AG04449 (cell line): Measurements from ENCODE around the gene TCAP.

Source experiments
- CTCF ChIA-PET: fragments of 350-600 bp; formaldehyde crosslinking; extraction: SDS; loops from one replicate; lab custom pipeline; 2021; ENCODE audit warnings: antibody characterized with exemption; lab: Yijun Ruan, JAX
- POLR2A ChIA-PET: fragments of 400-600, 350-600 bp; formaldehyde crosslinking; extraction: SDS; loops from one replicate; lab custom pipeline; 2020; ENCODE audit warnings: antibody characterized with exemption, inconsistent platforms; lab: Yijun Ruan, JAX
- DNase-seq: peaks from one replicate; pipeline ENCODE4 v3.0.0-alpha.2; 2010; ENCODE audit warnings: low read depth, low spot score
- H3K4me3 ChIP-seq: 2 replicates; pipeline ENCODE4 v1.5.1; 2011; ENCODE audit warnings: low read depth, mild to moderate bottlenecking, control low read depth, low read length
- TF ChIP-seq, protein P1 (sequence below): IDR thresholded peaks from one replicate; pipeline ENCODE4 v1.5.1; 2011; ENCODE audit warnings: mild to moderate bottlenecking, moderate library complexity, low read length, control low read depth, inconsistent platforms; ENCODE audit not compliant: insufficient read depth; ENCODE audit errors: missing control alignments

TCAP gene

GRCh38 chr17:39658346-39658745, 6.8 kb upstream of the TCAP start:
- ChIA-PET POLR2A (no interaction called here), CTCF (interaction anchor here (1.1 to 8.5 kb wide), 2 partner anchors 11 to 23 kb away, joined by 3 to 111 read pairs; partner anchors contain the start of genes PNMT and TCAP)
- TF ChIP-seq, protein P1, sequence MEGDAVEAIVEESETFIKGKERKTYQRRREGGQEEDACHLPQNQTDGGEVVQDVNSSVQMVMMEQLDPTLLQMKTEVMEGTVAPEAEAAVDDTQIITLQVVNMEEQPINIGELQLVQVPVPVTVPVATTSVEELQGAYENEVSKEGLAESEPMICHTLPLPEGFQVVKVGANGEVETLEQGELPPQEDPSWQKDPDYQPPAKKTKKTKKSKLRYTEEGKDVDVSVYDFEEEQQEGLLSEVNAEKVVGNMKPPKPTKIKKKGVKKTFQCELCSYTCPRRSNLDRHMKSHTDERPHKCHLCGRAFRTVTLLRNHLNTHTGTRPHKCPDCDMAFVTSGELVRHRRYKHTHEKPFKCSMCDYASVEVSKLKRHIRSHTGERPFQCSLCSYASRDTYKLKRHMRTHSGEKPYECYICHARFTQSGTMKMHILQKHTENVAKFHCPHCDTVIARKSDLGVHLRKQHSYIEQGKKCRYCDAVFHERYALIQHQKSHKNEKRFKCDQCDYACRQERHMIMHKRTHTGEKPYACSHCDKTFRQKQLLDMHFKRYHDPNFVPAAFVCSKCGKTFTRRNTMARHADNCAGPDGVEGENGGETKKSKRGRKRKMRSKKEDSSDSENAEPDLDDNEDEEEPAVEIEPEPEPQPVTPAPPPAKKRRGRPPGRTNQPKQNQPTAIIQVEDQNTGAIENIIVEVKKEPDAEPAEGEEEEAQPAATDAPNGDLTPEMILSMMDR: no peak

DNA sequence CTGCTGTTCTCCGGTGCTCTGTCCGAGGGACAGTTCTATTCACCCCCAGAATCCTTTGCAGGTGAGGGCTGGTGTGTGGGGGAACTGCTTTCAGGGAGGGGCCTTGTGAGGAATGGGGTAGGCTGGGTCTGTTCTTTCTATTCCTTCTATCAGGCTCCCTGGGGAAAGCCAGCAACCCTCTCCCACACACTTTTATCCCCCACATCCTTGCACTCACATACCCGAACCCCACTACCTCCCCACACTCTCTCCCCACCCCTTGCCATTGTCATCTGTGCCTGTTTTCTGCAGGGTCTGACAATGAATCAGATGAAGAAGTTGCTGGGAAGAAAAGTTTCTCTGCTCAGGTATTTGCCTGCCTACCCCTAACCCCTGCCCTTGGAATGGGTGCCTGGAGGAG, 6.4 kb upstream of the TCAP start:
- TF ChIP-seq, protein P1: no peak
- H3K4me3 ChIP-seq: no peak overlapping the region
- no peak for DNase-seq
- ChIA-PET CTCF (interaction anchor here (1.1 to 8.5 kb wide), 2 partner anchors 10 to 23 kb away, joined by 3 to 111 read pairs; partner anchors contain the start of genes PNMT and TCAP), POLR2A (no interaction called here)

More at GRCh38 chr17:39658346-39658745, 6.8 kb upstream of the TCAP start:
- no peak overlapping the region for H3K4me3 ChIP-seq
- no peak for DNase-seq

DNA sequence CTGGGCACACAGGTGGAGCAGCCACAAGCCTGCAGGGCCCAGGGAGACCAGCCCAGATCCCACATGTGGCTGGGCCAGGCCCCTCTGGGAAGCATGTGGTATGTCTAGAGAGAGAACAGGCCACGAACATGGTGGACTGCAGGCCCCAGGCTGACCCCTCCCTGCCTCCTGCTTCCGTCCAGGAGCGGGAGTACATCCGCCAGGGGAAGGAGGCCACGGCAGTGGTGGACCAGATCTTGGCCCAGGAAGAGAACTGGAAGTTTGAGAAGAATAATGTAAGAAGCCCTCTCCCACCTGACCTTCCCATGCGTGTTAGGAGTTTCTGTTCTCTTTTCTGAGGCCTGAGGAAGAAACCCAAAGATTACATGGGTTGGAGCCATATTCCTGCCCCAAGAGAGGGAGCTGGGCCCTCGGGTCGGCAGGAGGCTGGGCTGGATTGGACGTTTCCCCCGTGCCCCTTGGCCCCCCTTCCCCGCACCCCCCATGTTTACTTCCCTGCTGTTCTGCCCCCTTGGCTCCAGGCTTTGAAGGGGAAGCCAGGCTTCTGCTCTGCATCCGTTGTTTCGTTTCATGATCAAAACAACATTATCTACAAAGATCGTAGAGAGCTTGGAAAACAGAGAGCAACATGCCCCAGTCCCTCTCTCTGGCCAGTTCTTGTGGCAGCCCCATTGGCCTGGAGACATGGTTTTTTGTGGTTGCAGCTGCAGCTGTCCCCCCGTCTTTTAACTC, 5.7 kb upstream of the TCAP start:
- POLR2A ChIA-PET: no interaction called here
- CTCF ChIA-PET: interaction anchor here (0.7 to 1.4 kb wide), 4 partner anchors 9 to 39 kb away, joined by 3 to 8 read pairs (median 4); partner anchors contain the start of gene PNMT
- H3K4me3 ChIP-seq: no peak overlapping the region

DNA sequence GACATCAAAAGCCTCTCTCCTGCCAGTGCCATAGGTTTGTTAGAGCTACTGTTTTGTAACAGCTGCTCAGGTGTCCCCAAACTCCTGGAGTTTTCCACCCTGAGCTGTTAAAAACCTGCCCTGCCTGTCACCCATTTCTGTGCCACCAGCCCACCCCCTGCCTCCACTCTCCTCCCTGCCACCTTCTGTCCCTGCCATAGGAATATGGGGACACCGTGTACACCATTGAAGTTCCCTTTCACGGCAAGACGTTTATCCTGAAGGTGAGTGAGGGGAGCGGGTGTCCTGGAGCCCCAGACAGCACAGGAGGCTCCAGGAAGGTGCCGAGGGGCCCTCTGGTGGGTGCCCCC, 5.2 kb upstream of the TCAP start:
- POLR2A ChIA-PET: no interaction called here
- TF ChIP-seq, protein P1: no peak
- DNase-seq: no peak
- CTCF ChIA-PET: interaction anchor here (0.7 to 1.4 kb wide), 4 partner anchors 9 to 39 kb away, joined by 3 to 8 read pairs (median 4); partner anchors contain the start of gene PNMT
- no peak overlapping the region for H3K4me3 ChIP-seq

More for the DNA sequence above, 5.7 kb upstream of the TCAP start:
- no peak for DNase-seq
- TF ChIP-seq, protein P1: no peak

DNA sequence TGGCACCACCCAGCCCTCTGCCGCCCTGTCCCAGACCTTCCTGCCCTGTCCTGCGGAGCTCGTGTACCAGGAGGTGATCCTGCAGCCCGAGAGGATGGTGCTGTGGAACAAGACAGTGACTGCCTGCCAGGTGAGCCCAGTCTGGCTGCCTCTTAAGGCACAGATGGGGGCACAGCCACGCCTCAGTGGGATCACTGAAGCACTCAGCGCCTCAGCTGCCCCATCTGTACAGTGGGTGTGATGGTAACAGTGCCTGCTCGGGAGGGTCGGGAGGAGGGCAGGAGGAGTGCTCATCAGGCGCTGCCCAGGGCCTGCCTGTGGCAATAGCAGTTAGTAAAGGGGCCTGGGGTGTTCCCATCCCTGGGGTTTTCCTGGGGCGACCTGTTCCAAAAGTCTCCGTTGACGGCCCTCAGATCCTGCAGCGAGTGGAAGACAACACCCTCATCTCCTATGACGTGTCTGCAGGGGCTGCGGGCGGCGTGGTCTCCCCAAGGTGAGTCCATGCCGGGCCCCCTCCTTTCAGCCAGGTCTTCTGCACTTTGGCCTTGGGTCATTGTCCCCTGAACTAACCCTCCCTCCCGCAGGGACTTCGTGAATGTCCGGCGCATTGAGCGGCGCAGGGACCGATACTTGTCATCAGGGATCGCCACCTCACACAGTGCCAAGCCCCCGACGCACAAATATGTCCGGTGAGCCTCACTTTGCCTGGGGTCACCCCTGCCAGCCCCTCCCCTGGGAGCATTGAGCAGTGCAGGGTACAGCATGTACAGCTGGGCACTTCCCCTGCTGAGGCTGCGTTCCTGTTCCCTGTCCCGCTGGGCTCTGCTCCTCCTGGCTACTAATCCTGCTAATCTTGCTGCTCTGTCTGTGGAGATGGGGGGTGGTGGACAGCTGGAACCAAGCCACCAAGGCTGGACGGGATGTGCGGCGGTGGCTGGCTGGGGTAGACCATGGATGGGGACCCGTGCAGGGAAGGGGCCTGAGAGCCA, 4.5 kb upstream of the TCAP start:
- POLR2A ChIA-PET: no interaction called here

More for the DNA sequence above, 4.5 kb upstream of the TCAP start:
- no peak for DNase-seq
- TF ChIP-seq, protein P1: no peak
- no peak overlapping the region for H3K4me3 ChIP-seq
- CTCF ChIA-PET: interaction anchor here (1.2 to 1.5 kb wide), 4 partner anchors 8 to 39 kb away, joined by 4 to 8 read pairs (median 6); partner anchors contain the start of gene PNMT
